GM21526 (cell line): Measurements from ENCODE around the gene RTKN.
"Not testable (repeated sequence)": the region's sequence is repeated elsewhere in the genome, so short reads cannot be mapped to it uniquely, and the experiment has no call there.

Experiments used
- ATAC-seq: cut with Tn5 transposase; IDR thresholded peaks from one replicate; pipeline ENCODE4 v1.9.1; 2021; ENCODE audit warnings: moderate library complexity; ENCODE audit not compliant: unreplicated experiment, low FRiP score

RTKN gene

GRCh38 chr2:74441690-74442482, at the start of gene RTKN:
Gene RTKN, minus strand, starts transcription at chr2:74441937. Its CDS starts 121 bp downstream, at chr2:74441816.
- ATAC-seq, result no peak

- no peak for ATAC-seq
These were observed 48.2 kb upstream of the RTKN start for GRCh38 chr2:74489906-74490305.

- ATAC-seq, result no peak
These were observed 47.1 kb upstream of the RTKN start for GRCh38 chr2:74488643-74489481.

- no peak for ATAC-seq
These were observed 44.4 kb upstream of the RTKN start for GRCh38 chr2:74486141-74486540.

- not testable (repeated sequence) for ATAC-seq
These were observed 42.0 kb upstream of the RTKN start for GRCh38 chr2:74483675-74484164.

GRCh38 chr2:74482801-74483674, 41.3 kb upstream of the RTKN start, which contains the start of the genes CCDC142 and TTC31:
Gene CCDC142, minus strand, starts transcription at chr2:74482998. Its CDS starts 161 bp downstream, at chr2:74482837.
Gene TTC31, plus strand, starts transcription at chr2:74483081. Its CDS starts 15 bp downstream, at chr2:74483096.
- peak; percentile 84 for ATAC-seq

- ATAC-seq, result peak; percentile 31
These were observed 40.4 kb upstream of the RTKN start for GRCh38 chr2:74481961-74482800.

- ATAC-seq, result no peak
These were observed 39.7 kb upstream of the RTKN start for GRCh38 chr2:74481431-74481830.

- no peak for ATAC-seq
These were observed 33.2 kb upstream of the RTKN start for GRCh38 chr2:74474899-74475298.

GRCh38 chr2:74474481-74474880, 32.7 kb upstream of the RTKN start:
- no peak for ATAC-seq

- no peak for ATAC-seq
These were observed 31.2 kb upstream of the RTKN start for GRCh38 chr2:74472945-74473258.

GRCh38 chr2:74472086-74472944, 30.6 kb upstream of the RTKN start, which contains the start of gene MRPL53:
Gene MRPL53, minus strand, starts transcription at chr2:74472680. Its CDS starts 20 bp downstream, at chr2:74472660.
- peak; percentile 70 for ATAC-seq

GRCh38 chr2:74471332-74472065, 29.8 kb upstream of the RTKN start:
- no peak for ATAC-seq

- ATAC-seq, result not testable (repeated sequence)
These were observed 29.0 kb upstream of the RTKN start for GRCh38 chr2:74470742-74471141.

GRCh38 chr2:74464406-74464805, 22.7 kb upstream of the RTKN start:
- ATAC-seq, result no peak

- no peak for ATAC-seq
These were observed 21.0 kb upstream of the RTKN start for GRCh38 chr2:74462786-74463105.

GRCh38 chr2:74462054-74462785, 20.5 kb upstream of the RTKN start:
- ATAC-seq, result no peak
